ENCODE results near the gene FAM170B.

DNA sequence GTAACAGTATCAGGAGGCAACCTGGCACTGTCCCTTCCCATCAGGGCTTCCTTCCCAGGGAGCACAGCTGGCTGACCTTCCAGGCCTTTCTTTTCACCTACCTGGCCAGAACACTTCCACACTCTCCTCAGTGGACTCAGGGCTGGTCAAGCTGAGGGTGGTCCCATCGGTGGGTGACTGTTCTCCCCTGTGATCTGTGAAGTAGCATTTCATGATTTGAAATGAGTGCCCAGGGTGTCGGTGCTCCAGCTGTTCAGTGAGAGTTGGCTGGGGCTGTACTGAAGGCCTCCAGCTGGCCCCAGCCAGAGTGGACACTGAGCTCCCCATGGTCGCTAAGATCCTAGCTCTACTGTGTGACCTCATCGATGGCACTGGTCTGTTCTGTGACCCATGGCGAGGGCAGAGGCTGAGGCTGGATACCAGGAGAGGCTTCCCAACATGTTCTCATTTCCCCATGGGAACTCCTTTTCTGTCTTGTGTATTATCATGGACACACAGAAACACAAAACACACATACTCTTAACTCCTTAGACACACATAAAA, at the start of gene FAM170B:
- TF ChIP-seq TCF7L2 (IDR thresholded peaks at IDR 0.05; ENCODE audit: borderline replicate concordance, low read depth, low read length) (no peak), GLIS1 (tag by site-specific recombination; IDR thresholded peaks at IDR 0.05) (no peak), ZBTB21 (tag by site-specific recombination; IDR thresholded peaks at IDR 0.05) (no peak), ZNF433 (tag by site-specific recombination; IDR thresholded peaks at IDR 0.05; ENCODE audit: low read depth) (no peak), ZNF10 (tag by site-specific recombination; IDR thresholded peaks at IDR 0.05) (no peak), BCL11A (tag by site-specific recombination; IDR thresholded peaks at IDR 0.05; ENCODE audit: low read depth) (no peak)
- TF ChIP-seq, protein P1, sequence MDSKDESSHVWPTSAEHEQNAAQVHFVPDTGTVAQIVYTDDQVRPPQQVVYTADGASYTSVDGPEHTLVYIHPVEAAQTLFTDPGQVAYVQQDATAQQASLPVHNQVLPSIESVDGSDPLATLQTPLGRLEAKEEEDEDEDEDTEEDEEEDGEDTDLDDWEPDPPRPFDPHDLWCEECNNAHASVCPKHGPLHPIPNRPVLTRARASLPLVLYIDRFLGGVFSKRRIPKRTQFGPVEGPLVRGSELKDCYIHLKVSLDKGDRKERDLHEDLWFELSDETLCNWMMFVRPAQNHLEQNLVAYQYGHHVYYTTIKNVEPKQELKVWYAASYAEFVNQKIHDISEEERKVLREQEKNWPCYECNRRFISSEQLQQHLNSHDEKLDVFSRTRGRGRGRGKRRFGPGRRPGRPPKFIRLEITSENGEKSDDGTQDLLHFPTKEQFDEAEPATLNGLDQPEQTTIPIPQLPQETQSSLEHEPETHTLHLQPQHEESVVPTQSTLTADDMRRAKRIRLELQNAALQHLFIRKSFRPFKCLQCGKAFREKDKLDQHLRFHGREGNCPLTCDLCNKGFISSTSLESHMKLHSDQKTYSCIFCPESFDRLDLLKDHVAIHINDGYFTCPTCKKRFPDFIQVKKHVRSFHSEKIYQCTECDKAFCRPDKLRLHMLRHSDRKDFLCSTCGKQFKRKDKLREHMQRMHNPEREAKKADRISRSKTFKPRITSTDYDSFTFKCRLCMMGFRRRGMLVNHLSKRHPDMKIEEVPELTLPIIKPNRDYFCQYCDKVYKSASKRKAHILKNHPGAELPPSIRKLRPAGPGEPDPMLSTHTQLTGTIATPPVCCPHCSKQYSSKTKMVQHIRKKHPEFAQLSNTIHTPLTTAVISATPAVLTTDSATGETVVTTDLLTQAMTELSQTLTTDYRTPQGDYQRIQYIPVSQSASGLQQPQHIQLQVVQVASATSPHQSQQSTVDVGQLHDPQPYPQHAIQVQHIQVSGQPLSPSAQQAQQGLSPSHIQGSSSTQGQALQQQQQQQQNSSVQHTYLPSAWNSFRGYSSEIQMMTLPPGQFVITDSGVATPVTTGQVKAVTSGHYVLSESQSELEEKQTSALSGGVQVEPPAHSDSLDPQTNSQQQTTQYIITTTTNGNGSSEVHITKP (tag by site-specific recombination; IDR thresholded peaks at IDR 0.05), result no peak
- TF ChIP-seq, protein P2, sequence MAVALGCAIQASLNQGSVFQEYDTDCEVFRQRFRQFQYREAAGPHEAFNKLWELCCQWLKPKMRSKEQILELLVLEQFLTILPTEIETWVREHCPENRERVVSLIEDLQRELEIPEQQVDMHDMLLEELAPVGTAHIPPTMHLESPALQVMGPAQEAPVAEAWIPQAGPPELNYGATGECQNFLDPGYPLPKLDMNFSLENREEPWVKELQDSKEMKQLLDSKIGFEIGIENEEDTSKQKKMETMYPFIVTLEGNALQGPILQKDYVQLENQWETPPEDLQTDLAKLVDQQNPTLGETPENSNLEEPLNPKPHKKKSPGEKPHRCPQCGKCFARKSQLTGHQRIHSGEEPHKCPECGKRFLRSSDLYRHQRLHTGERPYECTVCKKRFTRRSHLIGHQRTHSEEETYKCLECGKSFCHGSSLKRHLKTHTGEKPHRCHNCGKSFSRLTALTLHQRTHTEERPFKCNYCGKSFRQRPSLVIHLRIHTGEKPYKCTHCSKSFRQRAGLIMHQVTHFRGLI (tag by site-specific recombination; IDR thresholded peaks at IDR 0.05), result no peak
- TF ChIP-seq, protein P3, sequence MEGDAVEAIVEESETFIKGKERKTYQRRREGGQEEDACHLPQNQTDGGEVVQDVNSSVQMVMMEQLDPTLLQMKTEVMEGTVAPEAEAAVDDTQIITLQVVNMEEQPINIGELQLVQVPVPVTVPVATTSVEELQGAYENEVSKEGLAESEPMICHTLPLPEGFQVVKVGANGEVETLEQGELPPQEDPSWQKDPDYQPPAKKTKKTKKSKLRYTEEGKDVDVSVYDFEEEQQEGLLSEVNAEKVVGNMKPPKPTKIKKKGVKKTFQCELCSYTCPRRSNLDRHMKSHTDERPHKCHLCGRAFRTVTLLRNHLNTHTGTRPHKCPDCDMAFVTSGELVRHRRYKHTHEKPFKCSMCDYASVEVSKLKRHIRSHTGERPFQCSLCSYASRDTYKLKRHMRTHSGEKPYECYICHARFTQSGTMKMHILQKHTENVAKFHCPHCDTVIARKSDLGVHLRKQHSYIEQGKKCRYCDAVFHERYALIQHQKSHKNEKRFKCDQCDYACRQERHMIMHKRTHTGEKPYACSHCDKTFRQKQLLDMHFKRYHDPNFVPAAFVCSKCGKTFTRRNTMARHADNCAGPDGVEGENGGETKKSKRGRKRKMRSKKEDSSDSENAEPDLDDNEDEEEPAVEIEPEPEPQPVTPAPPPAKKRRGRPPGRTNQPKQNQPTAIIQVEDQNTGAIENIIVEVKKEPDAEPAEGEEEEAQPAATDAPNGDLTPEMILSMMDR (tag by site-specific recombination; IDR thresholded peaks at IDR 0.05), result no peak
- TF ChIP-seq, protein P4, sequence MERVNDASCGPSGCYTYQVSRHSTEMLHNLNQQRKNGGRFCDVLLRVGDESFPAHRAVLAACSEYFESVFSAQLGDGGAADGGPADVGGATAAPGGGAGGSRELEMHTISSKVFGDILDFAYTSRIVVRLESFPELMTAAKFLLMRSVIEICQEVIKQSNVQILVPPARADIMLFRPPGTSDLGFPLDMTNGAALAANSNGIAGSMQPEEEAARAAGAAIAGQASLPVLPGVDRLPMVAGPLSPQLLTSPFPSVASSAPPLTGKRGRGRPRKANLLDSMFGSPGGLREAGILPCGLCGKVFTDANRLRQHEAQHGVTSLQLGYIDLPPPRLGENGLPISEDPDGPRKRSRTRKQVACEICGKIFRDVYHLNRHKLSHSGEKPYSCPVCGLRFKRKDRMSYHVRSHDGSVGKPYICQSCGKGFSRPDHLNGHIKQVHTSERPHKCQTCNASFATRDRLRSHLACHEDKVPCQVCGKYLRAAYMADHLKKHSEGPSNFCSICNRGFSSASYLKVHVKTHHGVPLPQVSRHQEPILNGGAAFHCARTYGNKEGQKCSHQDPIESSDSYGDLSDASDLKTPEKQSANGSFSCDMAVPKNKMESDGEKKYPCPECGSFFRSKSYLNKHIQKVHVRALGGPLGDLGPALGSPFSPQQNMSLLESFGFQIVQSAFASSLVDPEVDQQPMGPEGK (tag by site-specific recombination; IDR thresholded peaks at IDR 0.05), result no peak
- TF ChIP-seq, protein P5, sequence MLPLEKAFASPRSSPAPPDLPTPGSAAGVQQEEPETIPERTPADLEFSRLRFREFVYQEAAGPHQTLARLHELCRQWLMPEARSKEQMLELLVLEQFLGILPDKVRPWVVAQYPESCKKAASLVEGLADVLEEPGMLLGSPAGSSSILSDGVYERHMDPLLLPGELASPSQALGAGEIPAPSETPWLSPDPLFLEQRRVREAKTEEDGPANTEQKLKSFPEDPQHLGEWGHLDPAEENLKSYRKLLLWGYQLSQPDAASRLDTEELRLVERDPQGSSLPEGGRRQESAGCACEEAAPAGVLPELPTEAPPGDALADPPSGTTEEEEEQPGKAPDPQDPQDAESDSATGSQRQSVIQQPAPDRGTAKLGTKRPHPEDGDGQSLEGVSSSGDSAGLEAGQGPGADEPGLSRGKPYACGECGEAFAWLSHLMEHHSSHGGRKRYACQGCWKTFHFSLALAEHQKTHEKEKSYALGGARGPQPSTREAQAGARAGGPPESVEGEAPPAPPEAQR (tag by site-specific recombination; IDR thresholded peaks at IDR 0.05), result no peak
